ENCODE measurements around the gene BTNL8. TPM values are rescaled to one million over a fixed set of nuclear protein-coding genes. Genes with fewer than 3 reads are reported as not detected.

BTNL8 gene
- total RNA-seq, 1 donor from 2014 or later = not detected

- H3K79me2 ChIP-seq (ENCODE audit: insufficient read depth, low read length) = no peaks in the 10 kb centered on the region
- no peak for DNase-seq (ENCODE audit: low read depth)
- H3K27me3 ChIP-seq (ENCODE audit: insufficient read depth, low read length) = no peaks in the 10 kb centered on the region
- no peaks in the 10 kb centered on the region for H3K4me1 Mint-ChIP-seq (ENCODE audit: low read depth, unreplicated experiment)
- H3K4me2 ChIP-seq (ENCODE audit: low read length) = no peak overlapping the region
- no peak overlapping the region for H3K9ac ChIP-seq (ENCODE audit: low read length)
- H4K20me1 ChIP-seq (ENCODE audit: insufficient read depth, low read length) = no peaks in the 10 kb centered on the region
- peaks cover 2% of the 10 kb centered on the region for H3K27me3 Mint-ChIP-seq (ENCODE audit: low read depth, unreplicated experiment)
- no peak overlapping the region for H2AFZ ChIP-seq (ENCODE audit: low read depth, low read length)
- H3K36me3 Mint-ChIP-seq (ENCODE audit: low read depth, unreplicated experiment) = no peaks in the 10 kb centered on the region
- no peaks in the 10 kb centered on the region for H3K9me3 Mint-ChIP-seq (ENCODE audit: unreplicated experiment)
- TF ChIP-seq CTCF (IDR thresholded peaks at IDR 0.05; ENCODE audit: insufficient read depth, low read depth, low read length) (no peak), EZH2 (IDR thresholded peaks at IDR 0.05; ENCODE audit: insufficient read depth, low read length) (no peak)
- no peak overlapping the region for H3K27ac ChIP-seq (ENCODE audit: low read depth, low read length)
- no peaks in the 10 kb centered on the region for H3K36me3 ChIP-seq (ENCODE audit: insufficient read depth, low read length)
- no peak for FAIRE-seq
- no peaks in the 10 kb centered on the region for H3K4me1 ChIP-seq (ENCODE audit: insufficient read depth, low read length)
- H3K27ac Mint-ChIP-seq (ENCODE audit: unreplicated experiment) = no peak overlapping the region
- H3K9me3 ChIP-seq (ENCODE audit: insufficient read depth, low read depth, low read length) = no peaks in the 10 kb centered on the region
- no peak overlapping the region for H3K4me3 ChIP-seq (ENCODE audit: insufficient read depth, low read depth, low read length)
- H3K4me3 Mint-ChIP-seq (ENCODE audit: unreplicated experiment) = no peak overlapping the region
These were observed 51.5 kb downstream of the BTNL8 start for GRCh38 chr5:180950291-180950949.

- Histone ChIP-seq H3K27me3 (ENCODE audit: insufficient read depth, low read length) (no peaks in the 10 kb centered on the region), H3K9ac (ENCODE audit: low read length) (no peak overlapping the region), H3K9me3 (ENCODE audit: insufficient read depth, low read depth, low read length) (no peaks in the 10 kb centered on the region), H3K4me1 (ENCODE audit: insufficient read depth, low read length) (no peaks in the 10 kb centered on the region), H4K20me1 (ENCODE audit: insufficient read depth, low read length) (no peaks in the 10 kb centered on the region), H3K4me2 (ENCODE audit: low read length) (no peak overlapping the region), H3K36me3 (ENCODE audit: insufficient read depth, low read length) (no peaks in the 10 kb centered on the region), H3K27ac (ENCODE audit: low read depth, low read length) (no peak overlapping the region), H3K4me3 (ENCODE audit: insufficient read depth, low read depth, low read length) (no peak overlapping the region), H3K79me2 (ENCODE audit: insufficient read depth, low read length) (no peaks in the 10 kb centered on the region), H2AFZ (ENCODE audit: low read depth, low read length) (no peak overlapping the region)
- TF ChIP-seq EZH2 (IDR thresholded peaks at IDR 0.05; ENCODE audit: insufficient read depth, low read length) (no peak), CTCF (IDR thresholded peaks at IDR 0.05; ENCODE audit: insufficient read depth, low read depth, low read length) (no peak)
- DNase-seq (ENCODE audit: low read depth) (no peak), FAIRE-seq (no peak)
- no peaks in the 10 kb centered on the region for H3K4me1 Mint-ChIP-seq (ENCODE audit: low read depth, unreplicated experiment)
- no peak overlapping the region for H3K4me3 Mint-ChIP-seq (ENCODE audit: unreplicated experiment)
- H3K9me3 Mint-ChIP-seq (ENCODE audit: unreplicated experiment) = no peaks in the 10 kb centered on the region
- no peaks in the 10 kb centered on the region for H3K27me3 Mint-ChIP-seq (ENCODE audit: low read depth, unreplicated experiment)
- no peaks in the 10 kb centered on the region for H3K36me3 Mint-ChIP-seq (ENCODE audit: low read depth, unreplicated experiment)
- no peak overlapping the region for H3K27ac Mint-ChIP-seq (ENCODE audit: unreplicated experiment)
These were observed 60.7 kb downstream of the BTNL8 start for GRCh38 chr5:180959661-180960060.

GRCh38 chr5:180960209-180960608 is 61.2 kb downstream of the BTNL8 start:
- H3K4me3 ChIP-seq (ENCODE audit: insufficient read depth, low read depth, low read length) = no peak overlapping the region
- H3K4me2 ChIP-seq (ENCODE audit: low read length) = no peak overlapping the region
- no peaks in the 10 kb centered on the region for H4K20me1 ChIP-seq (ENCODE audit: insufficient read depth, low read length)
- no peaks in the 10 kb centered on the region for H3K9me3 ChIP-seq (ENCODE audit: insufficient read depth, low read depth, low read length)
- no peaks in the 10 kb centered on the region for H3K79me2 ChIP-seq (ENCODE audit: insufficient read depth, low read length)
- no peak overlapping the region for H3K27ac Mint-ChIP-seq (ENCODE audit: unreplicated experiment)
- no peak overlapping the region for H2AFZ ChIP-seq (ENCODE audit: low read depth, low read length)
- H3K27ac ChIP-seq (ENCODE audit: low read depth, low read length) = no peak overlapping the region
- H3K4me3 Mint-ChIP-seq (ENCODE audit: unreplicated experiment) = no peak overlapping the region
- no peak for FAIRE-seq
- no peak overlapping the region for H3K9ac ChIP-seq (ENCODE audit: low read length)
- no peaks in the 10 kb centered on the region for H3K36me3 Mint-ChIP-seq (ENCODE audit: low read depth, unreplicated experiment)
- TF ChIP-seq EZH2 (IDR thresholded peaks at IDR 0.05; ENCODE audit: insufficient read depth, low read length) (no peak), CTCF (IDR thresholded peaks at IDR 0.05; ENCODE audit: insufficient read depth, low read depth, low read length) (no peak)
- no peaks in the 10 kb centered on the region for H3K4me1 Mint-ChIP-seq (ENCODE audit: low read depth, unreplicated experiment)
- DNase-seq (ENCODE audit: low read depth) = no peak
- H3K4me1 ChIP-seq (ENCODE audit: insufficient read depth, low read length) = no peaks in the 10 kb centered on the region
- H3K9me3 Mint-ChIP-seq (ENCODE audit: unreplicated experiment) = no peaks in the 10 kb centered on the region
- no peaks in the 10 kb centered on the region for H3K27me3 Mint-ChIP-seq (ENCODE audit: low read depth, unreplicated experiment)
- H3K27me3 ChIP-seq (ENCODE audit: insufficient read depth, low read length) = no peaks in the 10 kb centered on the region
- no peaks in the 10 kb centered on the region for H3K36me3 ChIP-seq (ENCODE audit: insufficient read depth, low read length)
